NCI-H526 treated with DMSO at 0.1 percent for 48 hours (cell line): Measurements from ENCODE around the gene RIMOC1.
A peak's percentile ranks its signal among the peaks of the same experiment; 100 is the strongest.
"Not testable (repeated sequence)": the region's sequence is repeated elsewhere in the genome, so short reads cannot be mapped to it uniquely, and the experiment has no call there.

Experiments
- DNase-seq: peaks from one replicate; lab custom pipeline; 2025; lab: John Stamatoyannopoulos, UW

RIMOC1 gene

DNA sequence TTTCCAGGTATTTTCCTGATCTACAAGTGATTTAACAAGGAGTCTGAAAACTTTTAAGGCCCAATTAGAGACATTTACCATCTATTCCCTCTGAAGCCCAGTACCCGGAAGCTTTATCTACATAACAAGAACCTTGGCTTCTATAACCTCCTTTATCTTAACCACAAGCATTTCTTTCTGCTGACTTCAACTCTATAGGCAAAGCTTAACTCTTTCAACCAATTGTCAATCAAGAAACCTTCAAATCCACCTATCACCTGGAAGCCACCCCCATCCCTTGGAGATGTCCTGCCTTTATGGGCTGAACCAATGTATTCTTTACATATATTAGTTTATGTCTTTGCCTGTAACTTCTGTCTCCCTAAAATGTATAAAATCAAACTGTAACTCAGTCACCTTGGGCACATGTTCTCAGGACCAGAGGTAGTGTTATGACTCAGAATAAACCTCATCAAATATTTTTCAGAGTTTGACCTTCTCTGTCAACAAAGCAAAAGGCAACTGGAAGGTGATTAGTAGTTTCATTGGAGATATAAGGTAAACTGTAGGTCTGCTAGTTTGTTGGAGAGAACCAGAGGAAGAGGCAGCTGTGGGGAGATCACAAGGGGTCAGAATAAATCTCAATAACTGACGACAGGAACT, 13.0 kb upstream of the RIMOC1 start:
- DNase-seq, result no peak

DNA sequence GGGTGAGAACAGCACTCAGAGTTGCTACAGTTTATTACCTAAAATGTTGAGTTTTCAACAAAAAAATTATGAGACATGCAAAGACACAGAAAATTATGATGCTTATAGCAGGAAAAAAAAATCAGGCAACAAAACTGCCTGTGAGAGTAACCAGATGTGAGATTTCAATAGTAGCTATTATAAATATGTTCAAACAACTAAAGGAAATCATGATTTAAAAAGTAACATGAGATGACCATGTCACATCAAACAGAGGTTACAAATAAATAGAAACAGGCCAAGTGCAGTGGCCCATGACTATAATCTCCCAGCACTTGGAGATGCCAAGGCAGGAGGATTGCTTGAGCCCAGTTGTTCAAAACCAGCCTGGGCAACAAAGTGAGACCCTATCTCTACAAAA, 12.1 kb upstream of the RIMOC1 start:
- DNase-seq, result no peak

DNA sequence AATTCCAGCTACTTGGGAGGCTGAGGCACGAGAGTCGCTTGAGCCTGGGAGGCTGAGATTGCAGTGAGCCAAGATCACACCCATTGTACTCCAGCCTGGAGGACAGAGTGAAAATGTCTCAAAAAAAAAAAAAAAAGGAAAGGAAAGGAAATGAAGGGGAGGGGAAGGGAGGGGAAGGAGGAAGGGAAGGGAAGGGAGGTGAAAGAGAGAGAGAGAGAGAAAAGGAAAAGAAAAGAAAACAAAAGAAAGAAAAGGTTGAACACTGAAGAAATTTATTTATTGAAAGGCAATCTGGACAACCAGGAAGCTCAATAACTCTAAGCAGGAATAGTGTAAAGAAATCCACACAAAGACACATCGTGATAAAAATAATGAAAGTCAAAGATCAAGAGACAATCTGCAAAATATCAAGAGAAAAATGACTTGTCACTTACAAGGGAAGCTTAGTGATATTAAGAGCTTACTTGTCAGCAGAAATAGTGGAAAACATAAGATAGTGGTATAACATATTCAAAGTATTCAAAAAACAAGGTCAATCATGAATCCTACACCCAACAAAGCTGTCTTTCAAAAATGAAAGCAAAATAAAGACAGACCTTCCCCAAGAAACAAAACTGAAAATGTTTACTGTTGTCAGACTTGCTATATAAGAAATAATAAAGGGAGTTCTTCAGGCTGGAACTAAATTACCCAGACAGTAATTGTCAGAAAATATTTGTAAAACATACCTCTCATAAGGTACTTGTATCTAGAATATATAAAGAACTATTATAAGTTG, 10.9 kb upstream of the RIMOC1 start:
- no peak for DNase-seq

DNA sequence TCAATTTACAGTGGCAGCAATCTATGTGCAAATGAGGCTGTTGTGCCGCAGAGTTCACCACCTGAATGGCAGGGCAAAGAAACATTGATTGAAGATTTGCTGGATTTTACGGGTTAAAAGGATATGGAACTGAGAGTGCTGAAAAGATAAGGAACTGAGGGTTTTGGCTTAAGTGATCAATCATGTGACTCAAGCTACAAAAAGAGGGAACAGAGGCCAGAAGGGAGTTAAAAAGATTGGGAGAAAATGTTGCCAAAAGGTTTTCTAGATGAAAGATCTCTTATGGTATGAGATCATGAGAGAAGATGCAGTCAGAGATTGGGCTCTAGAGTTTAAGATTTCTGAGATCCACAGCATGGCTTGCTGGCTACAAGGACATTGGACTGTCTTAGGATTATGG, 7.9 kb upstream of the RIMOC1 start:
- DNase-seq, result no peak

DNA sequence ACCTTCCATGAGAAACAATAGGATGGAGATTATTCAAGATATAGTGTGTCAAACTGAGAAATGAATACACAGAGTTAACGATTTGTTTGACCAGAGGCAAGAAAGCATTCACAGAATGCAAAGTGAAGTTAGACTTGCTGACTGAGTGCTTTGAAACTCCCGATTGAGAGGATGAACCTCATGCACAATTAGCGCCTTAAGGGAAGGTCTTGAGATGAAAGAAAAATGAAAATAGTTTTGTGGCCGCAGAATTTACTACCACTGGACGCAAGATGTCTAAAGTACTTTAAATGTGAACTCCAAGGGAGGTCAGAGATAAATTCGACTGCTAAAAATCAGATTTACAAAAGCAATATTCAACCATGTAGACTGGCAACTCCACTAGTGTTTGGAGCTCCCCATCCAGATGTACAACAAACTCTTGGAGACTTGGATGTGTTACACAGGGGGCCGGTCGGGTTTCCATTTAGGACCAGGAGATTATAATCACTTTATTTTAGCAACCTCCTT, 707 bp upstream of the RIMOC1 start:
- no peak for DNase-seq

DNA sequence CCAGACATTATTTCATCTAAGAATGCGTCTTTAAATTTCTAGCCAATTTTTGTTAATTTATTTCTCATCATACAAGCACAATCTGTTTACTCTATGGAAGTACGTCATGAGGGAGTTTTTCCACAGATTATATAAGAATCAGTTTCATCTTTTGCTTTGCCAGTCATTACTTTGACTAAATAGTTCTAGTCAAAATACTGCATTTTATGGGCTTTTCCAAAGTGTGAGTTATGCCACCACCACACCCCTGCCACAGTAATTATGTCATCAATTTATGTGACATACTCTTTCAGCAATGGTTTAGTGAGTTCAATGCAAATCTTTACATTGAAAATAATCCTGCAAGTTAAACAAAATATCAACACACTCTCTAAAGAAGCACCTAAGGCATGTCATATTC, 2.0 kb downstream of the RIMOC1 start:
- DNase-seq, result no peak

DNA sequence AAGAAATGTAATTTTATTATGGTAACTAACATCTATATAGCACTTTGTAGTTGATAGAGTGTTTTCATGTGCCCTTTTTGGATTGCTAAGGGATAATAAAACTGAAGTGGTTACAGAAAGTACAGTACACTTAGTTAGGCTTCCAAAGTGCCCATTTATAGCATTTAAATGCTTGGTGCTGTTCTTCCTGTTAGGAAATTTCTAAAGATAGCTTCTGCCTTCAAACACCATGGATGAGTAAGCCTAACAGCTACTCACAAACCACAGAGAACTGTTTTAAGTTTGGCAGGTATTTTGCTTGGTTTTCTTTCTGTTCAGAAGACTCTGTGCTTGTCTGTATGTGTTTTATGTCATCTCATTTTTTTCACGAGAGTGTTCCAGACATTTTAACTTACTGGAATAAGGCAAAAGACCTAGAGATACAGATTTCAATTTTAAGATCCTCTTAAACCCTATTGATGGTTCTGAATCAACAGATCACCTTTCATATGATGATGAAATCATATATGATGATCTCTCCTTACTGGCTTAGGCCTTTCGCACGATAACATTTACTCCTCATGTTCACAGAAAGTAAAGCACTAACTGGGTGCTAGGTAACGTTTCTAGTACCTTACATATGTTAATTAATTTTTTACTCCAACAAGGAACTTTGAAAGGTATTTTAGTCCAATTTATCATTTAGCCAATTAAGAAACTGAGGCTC, 4.4 kb downstream of the RIMOC1 start:
- no peak for DNase-seq

DNA sequence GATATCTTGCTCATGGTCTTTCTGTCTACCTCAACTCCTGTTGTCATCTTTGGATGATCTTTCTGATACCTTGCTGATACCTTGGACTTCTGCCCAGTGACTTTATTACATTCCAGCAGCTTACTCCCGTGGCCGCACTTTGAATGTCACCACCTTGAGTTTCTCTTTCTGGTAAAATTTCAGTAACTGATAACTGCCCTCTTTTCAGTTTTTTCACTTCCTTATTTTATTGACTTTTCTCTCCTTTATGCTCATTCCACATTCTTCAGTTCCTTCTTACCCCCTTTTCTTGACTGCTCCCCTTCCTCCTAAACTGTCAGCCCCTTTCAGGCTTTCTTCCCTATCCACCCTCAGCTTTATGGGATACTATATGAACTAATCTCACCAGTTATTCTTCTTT, 14.0 kb downstream of the RIMOC1 start:
- no peak for DNase-seq

DNA sequence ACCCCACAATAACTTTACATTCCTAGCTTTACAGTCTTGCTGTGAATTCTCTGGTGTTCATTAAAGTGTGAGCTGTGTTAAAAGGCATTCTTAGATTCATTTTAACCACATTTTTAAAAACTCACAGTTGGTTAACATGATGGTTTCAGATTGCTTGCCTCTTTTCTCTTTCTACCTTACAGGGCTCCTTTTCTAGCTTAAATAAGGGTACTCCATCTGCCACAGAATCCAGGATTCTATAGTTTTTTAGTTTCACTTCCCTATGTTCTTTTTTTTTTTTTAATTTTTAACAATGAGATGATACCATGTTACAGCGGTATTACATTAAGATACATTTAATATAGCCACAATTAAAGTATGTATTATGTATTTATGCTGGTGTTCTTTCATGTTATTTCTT, 17.0 kb downstream of the RIMOC1 start:
- DNase-seq, result no peak

DNA sequence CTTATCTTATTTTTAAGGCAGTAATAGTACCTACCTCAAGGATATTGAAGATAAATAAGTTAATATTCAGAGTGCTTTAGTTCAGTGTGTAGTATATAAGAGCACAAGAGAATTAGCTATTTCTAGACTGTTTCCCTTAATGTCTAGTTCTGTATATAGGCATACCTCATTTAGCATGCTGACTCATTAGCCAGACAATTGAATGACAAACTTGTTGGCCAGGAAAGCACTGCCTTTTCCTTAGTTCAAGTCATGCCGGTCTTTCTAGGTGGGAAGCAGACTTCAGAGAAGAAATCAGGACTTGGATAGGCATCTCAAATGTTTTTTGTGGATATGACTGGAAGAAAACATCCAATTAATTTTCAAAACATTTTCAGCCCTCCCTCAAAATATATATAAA, 17.7 kb downstream of the RIMOC1 start:
- no peak for DNase-seq

DNA sequence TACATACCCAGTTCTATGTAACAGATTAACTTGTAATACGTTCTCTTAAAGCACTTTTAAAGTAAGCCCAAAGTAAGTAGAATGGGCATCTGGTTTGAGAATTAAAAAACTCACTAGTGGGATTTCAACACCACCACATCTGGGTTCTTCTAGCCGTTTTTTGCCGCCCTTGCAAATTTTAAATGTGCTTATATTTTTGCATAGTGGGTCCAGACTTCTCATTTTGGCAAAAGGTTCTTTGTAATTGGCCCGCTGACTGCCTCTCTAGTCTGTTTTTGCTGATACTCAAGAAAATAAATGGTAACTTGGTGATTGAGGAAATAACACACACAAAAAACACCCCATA, 20.4 kb downstream of the RIMOC1 start:
- DNase-seq, result no peak

DNA sequence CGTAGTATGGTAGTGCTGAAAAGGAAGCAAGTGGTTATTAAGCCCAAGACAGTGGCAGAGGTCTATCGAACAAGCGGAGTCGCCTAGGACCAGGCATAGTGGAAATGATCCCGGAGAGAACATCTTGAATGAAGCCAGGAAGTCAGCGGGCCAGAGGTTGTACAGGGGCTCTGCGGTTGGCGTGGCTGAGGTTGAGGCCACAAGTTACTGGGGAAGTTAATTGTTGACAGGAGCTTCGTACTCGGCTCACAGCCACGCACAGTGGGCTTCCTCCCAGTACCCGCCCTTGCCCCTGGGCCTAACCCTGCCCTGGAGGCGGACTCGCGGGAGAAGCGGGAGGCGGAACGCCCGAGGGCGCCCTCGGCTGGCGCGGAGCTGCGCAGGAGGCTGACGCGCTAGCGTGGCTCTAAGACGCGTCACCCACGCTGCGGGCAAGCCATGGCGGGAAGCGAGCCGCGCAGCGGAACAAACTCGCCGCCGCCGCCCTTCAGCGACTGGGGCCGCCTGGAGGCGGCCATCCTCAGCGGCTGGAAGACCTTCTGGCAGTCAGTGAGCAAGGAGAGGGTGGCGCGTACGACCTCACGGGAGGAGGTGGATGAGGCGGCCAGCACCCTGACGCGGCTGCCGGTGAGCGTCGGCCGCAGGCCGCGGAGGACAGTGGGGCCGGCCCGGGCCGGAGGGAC, 20.9 kb downstream of the RIMOC1 start, which contains the start of gene FBXO4:
Gene FBXO4 (plus strand): TSS at position 410 of the 683 bp plus-strand sequence. CDS start 29 bp downstream, at position 439.
- peak; percentile 70 for DNase-seq

DNA sequence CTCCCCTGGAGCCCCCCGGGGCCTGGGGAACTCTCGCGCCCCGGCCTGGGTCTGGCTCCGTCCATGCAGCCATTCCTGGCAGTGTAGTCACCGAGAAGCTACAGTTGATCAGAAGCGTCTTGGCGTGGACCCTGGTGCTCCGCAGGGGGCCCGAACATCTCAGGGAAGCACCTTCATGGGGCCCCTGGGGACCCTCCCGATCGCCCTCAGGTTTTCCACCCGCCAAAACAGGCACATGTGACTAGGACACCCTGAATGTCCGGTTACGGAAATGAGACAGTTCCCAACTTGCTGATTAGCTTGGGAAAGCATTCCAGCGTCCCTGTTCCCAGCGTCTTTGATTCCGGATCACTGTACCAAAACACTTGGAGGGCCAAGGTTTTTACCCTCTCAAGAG, 21.4 kb downstream of the RIMOC1 start:
- DNase-seq, result no peak

DNA sequence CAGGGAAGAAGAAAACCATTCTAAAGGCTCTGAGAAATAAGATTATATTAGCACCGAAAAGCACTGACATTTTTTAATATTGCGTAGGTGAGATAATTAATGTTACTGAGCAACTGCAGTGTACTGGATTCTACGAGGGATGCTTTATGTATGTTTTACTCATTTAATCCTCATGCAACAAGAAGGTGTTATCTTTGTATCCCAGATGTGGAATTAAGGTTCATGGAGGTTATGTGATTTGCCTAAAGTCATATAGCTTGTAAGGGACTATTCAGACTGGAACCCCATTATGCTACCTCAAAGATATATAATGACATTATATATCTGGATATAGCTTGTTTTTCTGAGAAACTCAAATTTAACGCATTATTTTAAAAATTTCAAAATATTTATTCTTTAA, 23.5 kb downstream of the RIMOC1 start:
- no peak for DNase-seq

DNA sequence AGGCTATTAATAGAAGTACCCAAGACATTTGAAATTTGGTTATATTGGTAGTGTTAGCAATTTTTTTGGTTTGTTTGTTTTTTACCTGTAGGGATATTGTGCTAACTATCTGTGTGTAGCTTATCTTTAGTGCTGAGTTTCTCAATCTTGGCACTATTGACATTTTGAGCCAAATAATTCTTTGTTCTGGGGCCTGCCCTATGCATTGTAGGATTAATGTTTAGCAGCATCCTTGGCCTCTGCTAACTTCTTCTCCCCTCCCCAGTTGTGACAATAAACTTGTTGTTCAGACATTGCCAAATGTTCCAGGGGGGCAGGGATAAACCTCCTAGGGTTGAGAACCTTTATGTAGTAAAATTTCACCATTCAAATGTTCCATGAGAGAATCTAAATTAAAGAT, 24.9 kb downstream of the RIMOC1 start:
- no peak for DNase-seq

DNA sequence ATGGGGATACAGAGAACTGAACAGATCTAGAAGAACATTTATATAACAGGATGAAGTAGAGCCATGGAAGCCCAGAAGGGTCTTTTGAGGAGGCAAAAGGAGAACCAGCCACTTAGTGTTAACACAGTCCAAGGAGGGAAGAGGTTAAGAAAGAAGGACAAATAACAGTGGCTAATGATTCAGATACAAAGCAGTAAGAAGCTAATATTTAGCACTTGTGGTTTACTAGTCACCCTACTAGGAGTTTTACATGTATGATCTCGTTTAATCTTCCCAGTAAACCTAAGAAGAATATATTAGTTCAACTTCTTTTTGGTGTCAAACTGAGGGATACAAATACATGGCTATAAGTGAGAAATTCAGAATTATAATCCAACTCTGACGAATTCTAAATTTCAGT, 28.6 kb downstream of the RIMOC1 start:
- no peak for DNase-seq

DNA sequence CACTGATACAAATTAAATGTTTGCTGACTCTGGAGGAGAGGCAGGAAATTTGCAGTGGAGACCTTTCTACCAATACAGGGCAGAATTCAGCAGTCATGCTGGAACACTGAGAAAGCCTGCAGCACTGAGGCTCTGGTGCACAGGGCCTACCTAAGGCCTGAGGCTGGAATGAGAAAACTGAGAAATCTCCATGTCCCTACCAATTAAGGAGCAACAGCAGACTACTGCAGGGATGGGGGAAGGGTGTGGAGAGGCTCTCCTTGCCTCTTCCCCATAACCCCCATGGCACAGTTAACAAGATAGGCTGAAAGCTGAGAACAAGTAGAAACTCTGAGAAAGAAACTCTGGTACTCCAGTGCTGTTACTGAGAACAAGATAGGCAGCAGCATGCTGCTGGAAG, 31.4 kb downstream of the RIMOC1 start:
- no peak for DNase-seq

DNA sequence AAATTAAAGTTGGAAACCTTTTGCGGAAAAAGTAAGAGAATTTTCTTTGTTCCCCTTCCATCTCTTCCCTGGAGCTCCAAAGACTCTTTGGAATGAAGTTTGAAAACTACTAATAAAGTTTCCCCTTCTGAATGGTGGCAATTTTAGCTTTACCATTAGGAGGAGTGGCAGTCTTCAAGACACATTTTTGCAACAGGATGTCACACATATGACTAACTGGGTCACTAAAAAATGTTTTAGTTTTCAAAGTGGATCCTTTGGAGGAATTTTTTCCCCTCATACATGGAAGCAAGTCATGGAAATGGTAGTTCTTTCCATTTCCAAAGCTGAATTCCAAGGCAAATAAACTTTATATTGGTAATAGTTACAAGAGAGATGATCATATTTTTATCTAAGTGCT, 36.5 kb downstream of the RIMOC1 start:
- no peak for DNase-seq

DNA sequence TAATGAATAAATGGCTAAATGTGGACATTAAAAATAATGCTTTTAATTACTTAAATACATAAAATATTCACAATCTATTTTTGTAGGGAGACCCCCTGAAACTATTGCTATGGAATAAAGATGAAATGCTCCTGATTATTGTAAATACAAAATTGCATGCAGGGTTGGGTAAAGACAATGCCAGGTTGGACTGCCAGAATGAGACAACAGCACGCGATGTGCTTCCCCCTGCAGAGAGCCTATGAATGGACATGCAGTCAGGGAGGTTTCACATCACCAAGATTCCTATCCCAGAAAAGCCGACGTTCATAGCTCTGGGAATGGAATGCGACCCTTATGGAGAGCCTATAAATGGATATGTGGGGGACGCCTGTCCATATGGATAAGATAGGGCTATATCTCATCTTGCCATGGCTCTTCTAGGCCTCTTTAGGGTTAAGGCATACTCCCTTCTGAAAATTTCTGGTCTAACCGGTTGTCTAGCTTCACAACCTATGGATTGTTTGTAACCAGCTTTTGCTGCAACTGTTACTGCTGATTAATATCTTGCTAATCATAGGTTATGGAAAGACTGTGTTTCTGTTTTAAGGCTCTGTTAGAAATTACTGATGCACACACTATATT, 41.3 kb downstream of the RIMOC1 start:
- not testable (repeated sequence) for DNase-seq

DNA sequence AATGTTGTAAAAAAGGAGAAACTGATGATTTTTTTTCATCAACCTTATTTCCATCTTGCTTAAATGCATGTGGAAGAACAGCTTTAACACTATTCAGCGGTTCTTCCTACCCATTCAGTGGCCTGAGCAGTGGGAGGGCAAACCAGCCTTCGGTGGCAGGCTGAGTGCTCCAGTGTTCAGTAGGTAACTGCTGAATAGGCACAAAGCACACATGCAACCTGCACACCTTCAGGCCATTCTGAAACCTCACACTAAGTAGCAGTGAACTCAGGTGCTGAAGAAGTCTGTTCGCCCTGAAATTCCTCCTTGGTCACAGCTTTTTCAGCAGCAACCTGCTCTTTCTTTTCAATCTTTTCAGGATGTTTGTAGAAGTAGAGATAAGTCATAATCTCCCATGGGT, 47.1 kb downstream of the RIMOC1 start:
- DNase-seq, result no peak
